HG02884 (cell line): Measurements from ENCODE around the gene COX19.
"Not testable (repeated sequence)": the region's sequence is repeated elsewhere in the genome, so short reads cannot be mapped to it uniquely, and the experiment has no call there.

Experiments used
- ATAC-seq: cut with Tn5 transposase; IDR thresholded peaks from one replicate; pipeline ENCODE4 v1.9.1; 2021; ENCODE audit warnings: mild to moderate bottlenecking, moderate library complexity; ENCODE audit not compliant: unreplicated experiment

Gene COX19

DNA sequence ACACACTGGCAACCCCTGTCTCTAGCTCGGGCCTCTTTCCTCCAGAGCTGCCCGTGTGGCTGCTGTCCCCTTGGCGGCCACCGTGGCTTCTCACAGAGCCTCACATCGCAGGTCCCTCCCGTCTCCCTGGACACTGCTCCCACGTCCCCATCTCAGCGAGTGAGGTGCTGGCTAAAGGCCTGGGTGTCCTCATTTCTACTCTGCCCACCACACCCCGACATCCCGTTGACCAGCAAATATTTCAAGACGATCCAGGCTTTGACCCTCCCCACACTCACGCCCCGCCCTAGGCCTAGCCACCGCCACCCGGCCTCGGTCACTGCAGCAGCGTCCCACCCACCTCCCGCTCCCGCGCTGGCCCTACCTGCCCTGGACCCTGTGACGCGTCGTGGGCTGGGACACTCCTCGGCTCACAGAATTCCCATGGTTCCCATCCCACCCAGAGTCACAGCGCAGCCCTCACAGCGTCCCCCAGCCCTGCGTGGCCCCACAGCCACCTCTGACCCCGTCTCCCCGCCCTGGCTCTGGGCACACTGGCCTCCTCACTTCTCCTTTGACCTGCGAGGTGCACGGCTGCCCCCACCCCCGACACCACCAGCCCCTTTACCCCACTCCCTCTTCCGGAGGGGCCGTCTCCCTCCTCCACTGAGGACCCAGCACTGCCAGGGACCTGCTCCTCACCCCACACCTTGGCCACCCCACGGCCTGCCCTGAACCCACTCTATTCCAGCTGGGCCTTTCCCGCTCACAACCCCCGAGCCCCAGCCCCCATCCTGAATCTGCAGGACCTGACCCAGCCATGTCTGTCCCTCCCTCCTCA, 27.7 kb downstream of the COX19 start:
- no peak for ATAC-seq

DNA sequence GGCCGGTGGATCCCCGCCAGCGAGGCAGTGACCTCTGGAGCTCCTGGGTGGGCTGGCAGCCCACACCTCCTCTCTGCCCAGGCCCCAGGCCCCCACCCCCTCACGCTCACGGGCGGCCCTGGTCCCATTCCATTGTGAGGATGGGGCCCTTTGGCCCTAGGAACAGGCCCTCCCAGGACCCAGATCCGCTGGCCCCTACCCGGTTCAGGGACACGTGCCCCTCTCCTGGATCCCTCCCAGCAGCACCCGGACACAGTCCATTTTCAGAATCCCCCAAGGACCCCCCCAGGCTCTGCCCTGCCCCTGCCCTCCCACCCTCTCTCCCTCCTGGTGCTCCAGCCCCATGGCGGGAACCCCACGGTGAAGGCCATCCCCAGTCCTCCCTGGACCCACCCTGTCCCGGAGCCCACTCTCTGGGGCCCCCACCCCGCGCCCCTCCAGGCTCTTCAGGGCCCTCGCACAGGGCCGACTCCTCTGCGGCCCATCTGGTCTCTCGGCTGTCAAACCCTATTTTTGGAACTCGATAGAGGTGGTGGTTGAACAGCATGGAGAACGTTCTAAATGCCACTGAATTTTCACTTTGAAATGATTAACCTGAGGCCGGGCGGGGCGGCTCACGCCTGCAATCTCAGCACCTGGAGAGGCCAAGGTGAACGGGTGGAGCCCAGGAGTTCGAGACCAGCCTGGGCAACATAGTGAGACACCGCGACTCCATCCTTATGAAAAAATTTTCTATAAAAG, 28.9 kb downstream of the COX19 start:
- no peak for ATAC-seq

DNA sequence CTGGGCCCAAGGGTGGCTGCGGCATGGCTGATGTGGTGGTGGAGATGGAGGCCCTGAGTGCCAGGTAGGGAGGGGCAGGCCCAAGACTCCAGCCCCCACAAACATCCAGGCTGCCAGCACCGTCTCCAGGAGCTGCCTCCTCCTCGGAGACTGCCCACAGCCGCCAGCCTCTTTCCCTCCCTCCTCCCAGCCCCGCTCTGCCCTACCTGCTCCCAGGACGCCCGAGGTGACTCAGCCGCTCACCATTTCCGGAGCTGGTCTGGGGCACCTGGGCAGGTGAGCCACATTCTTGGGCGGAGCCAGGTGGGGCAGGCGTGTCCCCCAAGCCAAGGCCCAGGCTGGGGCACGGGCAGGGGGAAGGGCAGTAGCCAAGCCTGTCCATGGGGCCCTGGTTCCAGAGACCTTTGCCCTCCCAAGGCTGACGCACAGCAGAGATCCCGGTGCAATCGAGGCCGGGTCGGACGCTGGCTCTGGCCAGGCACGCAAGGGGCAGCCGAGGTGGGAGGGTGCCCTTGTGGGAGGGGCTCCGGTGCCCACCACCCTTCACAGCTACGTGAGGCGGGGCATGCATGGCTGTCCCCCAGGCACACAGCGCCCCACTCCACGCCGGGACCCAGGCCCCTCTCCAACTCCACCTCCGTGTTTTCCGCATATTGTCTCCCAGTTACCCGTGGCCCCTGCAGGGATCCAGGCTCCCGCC, 29.6 kb downstream of the COX19 start:
- ATAC-seq: no peak

DNA sequence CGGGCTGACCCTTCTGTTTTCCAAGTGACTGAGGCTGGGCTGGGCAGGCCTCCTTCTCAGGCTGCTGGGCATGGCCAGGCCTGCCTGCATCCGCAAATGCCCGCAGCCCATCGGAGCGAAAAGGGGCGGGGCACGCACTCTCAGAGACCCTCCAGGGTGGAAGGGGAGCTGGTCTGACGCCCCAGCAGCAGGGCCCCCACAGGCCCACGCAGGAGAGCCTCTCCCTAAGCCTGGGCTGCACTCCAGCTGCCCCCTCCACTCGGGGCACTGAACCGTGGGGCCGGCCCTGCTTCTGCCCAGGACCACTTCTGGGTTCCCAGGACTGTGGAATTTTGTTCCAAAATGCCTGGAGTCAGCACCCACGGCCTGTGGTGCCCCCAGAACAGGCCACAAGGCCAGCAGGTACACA, 30.2 kb downstream of the COX19 start:
- ATAC-seq: no peak

DNA sequence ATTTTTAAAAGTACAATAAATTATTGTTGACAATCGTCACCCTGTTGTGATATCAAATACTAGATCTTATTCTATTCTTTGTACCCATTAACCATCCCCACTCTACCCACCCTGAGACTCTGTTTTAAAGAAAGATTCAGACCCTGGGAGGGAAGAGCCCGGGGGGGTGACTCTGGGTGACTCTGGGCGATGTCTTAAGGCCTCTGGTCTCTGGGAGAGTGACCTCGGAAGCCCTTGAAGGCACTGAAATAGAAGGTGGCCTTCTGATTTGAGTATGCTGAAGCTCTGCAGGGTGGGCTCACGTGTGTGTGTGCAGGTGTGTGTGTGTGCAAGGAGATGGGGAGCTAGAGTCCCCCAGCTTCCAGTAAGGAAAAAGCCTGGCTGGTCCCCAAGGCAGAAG, 30.6 kb downstream of the COX19 start:
- no peak for ATAC-seq

DNA sequence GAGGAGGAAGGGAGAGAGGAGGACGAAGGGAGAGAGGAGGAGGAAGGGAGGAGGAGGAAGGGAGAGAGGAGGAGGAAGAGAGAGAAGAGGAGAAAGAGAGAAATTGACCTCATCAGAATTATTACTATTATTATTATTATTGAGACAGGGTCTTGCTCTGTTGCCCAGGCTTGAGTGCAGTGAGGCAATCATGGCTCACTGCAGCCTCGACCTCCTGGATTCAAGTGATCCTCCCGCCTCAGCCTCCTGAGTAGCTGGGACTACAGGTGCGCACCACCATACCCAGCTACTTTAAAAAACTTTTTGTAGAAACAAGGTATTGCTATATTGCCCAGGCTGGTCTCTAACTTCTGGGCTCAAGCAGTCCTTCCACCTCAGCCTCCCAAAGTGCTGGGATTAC, 31.6 kb downstream of the COX19 start:
- not testable (repeated sequence) for ATAC-seq

DNA sequence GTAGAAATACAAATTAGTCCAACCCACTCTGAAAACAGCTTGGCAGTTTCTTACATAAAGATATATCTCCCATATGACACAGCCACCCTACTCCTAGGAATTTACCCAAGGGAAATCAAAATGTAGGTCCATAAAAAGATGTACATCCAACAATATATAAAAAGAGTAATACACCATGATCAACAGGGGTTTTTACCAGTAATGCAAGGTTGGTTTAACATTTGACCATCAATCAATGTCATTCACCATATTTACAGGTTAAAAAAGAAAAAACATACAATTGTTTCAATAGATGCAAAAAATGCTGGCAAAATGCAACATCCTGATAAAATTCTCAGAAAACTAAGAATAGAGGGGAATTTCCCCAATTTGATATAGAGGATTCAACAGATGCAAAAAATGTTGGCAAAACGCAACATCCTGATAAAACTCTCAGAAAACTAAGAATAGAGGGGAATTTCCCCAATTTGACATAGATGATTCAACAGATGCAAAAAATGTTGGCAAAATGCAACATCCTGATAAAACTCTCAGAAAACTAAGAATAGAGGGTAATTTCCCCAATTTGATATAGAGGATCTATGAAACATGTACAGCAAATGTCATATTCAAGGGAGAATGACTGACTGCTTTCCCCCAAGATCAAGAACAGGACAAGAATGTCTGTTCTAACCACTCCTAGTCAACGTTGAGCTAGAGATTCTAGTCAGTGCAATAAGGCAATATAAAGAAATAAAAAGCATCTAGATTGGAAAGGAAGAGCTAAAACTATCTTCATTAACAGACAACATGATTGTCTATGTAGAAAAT, 34.5 kb downstream of the COX19 start:
- no peak for ATAC-seq

DNA sequence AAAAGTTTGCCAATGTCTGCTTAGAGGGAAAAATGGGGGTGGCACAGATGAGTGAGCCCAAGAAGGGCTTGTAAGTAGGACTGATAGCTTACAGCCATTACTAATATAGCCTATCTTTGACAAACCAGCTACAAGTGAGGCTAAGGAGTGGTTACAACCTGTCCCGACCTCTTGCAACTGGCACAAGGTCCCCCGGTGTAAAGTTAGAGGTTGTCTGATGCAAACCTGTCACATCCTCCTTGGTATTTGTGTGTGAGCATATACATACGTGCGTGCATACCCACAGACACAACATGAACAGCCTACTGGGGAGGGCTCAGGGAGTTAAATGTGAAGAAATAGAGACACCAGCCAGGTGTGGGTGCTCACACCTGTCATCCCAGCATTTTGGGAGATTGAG, 35.5 kb downstream of the COX19 start:
- no peak for ATAC-seq

DNA sequence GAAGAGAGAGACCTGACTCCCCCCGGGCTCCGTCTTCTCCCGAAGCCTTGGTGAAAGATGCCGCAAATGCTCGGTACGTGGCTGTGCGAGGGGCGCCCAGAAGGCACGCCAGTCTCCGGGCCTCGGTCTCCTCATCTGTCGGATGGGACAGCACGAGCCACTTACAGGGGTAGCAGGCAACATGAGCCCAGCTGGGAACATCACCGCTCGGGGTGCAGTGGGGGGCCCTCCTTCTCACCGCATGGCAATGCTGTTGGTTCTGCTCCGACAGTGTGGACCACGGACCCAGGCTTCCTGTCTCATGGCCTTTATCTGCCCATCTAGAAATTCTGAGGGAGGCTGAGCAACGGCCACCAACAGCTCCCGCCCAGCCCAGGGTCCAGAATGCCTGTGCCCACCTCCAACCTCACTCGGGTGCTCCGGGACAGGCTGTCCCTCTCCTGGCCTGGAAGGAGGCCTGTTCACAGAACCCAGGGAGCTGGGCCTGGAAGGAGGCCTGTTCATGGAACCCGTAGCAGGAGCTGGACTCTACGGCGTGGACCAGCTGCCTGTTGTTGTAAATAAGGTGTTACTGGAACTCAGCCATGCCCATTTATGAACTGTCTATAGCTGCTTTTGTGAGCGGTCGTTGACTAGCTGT, 36.7 kb downstream of the COX19 start:
- ATAC-seq: no peak

DNA sequence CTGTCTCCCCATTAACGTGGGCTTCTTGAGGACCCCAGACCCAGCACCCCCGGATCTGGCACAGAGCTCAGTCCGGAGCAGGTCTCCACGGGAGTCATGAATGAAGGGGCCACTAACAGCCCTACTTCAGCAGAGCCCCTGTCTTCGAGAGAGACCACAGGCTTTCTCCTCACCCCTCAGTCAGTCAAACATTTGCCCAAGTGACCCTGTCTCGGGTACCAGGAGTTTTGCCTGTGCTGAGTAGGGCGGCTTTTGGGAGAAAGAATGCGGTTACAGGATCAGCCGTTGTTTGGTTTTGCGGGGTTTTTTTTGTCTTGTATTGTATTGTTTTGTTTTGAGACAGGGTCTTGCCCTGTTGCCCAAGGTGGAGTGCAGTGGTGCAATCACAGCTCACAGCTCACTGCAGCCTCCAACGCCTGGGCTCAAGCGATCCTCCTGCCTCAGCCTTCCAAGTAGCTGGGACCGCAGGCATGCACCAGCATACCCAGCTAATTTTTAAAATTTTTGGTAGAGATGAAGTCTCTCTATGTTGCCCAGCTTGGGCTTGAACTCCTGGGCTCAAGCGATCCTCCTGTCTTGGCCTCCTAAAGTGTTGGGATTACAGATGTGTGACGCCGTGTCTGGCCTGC, 37.4 kb downstream of the COX19 start:
- ATAC-seq: no peak

DNA sequence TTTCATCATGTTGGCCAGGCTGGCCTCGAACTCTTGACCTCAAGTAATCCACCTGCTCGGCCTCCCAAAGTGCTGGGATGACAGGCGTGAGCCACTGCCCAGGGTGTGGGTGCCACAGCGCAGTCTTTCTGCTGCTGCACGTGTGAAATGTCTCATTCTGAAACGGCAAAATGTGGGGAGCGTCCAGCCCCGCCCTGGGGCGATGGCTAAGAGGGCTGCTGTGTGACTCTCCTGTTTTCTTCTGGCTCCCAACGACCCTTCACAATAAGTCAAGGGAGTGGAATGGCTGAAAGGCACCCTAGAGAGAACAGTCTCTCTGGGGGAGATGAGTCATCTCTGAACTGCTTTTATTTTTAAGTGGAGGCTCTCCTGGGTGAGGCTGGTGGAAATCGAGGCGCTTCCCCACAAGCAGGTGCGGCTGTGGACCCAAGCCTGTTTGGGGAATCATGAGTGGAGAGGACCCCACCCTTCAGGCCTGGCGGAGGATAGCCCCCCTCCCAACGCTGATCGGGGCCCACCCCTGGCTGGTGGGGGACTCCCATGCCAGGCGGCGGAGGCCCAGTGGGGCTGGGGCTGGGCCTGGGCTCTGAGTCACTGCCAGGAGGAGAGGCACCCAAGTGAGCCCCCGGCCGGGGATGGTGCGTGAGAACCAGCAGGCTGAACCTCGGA, 38.8 kb downstream of the COX19 start:
- ATAC-seq: peak; percentile 82

DNA sequence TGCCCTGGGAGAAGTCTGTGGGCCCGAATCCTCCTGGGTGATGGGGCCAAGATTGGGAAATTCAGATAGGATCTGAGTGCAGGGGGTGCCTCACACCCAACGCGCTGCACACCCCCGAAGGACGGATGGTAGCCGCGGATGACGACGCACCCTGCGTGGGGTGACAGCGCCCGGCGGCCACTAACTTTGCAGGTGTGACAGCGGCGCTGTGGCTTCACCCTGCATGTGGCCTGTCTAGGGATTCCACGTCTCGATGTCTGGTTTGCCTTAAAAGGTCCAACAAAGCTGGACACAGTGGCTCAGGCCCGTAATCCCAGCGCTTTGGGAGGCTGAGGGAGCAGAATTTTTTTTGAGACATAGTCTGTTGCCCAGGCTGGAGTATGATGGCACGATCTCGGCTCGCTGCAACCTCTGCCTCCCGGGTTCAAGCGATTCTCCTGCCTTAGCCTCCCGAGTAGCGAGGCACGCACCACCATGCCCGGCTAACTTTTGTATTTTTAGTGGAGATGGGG, 39.4 kb downstream of the COX19 start:
- ATAC-seq: no peak

DNA sequence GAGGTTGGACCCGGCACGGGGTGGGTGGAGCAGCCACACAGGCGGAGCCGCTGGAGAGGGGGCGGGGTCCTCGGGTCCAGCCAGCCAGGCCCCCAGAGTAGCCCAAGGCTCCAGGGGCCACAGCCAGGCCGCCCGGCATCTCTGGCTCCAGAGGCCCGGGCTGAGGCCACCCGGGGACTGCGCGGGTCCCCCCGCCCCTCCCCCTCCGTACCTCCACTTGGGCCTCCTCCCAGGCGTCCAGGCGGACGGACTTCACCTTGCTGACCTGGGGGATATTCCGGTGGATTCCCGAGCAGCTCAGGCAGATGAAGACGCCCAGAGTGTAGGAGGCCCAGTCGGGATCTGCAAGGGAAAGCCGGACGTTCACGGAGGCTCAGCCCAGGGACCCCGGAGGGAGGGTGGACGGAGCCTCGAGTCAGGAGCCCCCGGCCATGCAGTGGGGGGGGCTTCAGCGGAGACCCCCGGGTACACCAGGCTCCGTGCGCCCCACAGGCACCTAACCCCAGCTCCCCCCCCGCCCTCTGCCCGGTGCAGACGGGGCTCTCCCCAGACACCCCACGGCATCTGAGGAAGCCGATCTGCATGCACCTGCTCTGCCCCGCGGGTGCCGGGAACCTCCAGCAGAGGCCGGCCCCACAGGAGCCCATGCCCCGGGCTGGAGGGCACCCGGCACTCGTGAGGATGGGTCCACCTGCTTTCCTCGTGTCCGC, 40.0 kb downstream of the COX19 start:
- no peak for ATAC-seq

DNA sequence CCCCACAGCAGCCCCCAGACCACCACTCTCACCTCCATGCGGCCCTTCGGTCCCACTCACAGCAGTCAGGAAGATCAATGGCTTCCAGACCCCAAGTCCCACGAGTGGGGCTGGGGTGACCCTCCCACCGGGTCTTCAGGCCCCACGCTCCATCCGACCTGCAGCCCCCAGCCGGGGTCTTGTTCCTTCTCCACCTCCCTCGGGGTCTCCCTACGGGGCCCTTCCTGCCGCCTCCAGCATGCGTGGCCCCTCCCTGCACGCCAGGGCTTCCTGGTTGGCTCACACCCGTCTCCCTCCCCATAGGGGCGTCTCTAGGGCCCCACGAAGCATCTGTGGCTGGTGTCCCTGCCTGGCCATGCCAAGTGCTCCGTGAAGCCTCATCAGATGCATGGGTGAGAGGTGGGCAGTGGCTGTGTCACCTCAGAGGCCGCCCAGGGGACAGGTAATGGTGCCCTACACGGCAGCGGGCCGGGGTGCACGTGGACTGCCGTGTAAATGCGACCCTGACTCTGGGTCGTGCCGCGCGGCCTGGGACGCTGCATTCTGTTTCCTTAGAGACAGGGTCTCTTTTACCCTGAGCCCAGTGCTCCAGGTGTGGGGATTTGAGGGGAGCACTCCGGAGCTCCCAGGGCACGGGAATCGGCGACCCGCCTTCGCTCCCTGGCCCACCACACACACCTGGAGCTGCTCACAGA, 40.7 kb downstream of the COX19 start:
- ATAC-seq: no peak

DNA sequence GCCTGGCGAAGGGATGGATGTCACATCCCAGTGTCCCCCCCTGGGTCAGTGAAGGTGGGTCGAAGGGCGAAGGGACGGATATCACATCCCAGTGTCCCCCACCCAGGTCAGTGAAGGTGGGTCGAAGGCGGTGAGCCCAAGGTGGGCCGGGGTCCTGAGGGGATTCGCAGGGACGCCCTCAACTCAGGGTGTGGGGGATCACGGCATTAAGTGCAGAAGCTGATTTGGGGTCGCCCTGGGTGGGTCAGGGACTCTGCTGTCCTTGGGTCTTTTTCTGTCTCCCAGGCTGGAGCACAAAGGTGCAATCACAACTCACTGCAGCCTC, 42.7 kb downstream of the COX19 start:
- ATAC-seq: no peak

DNA sequence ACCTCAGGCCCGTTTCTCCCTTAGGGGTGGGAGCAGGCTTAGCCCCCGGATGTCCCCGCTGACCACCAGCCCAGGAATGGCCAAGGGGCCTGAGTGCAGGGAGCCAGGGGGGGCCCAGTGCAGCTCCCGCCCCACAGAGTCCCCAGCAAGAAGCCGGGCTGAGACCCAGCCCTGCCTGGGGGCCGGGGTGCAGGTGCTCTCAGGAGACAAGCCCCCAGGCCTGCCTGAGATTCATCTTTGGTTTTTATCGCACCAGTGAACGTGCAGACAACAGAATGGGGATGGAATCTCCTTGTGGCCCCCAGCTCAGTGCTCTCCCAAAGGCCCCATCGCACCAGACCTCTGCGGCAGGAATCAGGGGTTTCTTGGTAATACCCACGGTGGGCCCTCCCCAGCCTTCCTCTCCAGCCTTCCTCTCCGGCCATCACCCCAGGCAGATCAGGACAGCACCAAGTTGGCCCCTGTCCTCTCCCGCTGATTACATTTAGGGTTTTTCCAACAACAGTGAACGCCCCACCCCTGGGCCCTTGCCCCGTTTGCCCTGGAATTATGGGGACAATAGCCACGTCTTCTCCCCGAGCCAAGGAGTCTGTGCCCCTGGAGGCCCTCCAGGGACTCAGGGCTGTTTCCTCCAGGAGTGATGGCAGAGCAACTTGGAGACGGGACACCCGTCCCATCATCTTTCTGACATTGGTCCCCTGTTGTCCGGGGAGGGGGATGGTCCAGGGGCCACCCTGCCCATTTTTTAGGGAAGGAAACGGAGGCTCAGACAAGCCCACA, 43.3 kb downstream of the COX19 start:
- no peak for ATAC-seq

DNA sequence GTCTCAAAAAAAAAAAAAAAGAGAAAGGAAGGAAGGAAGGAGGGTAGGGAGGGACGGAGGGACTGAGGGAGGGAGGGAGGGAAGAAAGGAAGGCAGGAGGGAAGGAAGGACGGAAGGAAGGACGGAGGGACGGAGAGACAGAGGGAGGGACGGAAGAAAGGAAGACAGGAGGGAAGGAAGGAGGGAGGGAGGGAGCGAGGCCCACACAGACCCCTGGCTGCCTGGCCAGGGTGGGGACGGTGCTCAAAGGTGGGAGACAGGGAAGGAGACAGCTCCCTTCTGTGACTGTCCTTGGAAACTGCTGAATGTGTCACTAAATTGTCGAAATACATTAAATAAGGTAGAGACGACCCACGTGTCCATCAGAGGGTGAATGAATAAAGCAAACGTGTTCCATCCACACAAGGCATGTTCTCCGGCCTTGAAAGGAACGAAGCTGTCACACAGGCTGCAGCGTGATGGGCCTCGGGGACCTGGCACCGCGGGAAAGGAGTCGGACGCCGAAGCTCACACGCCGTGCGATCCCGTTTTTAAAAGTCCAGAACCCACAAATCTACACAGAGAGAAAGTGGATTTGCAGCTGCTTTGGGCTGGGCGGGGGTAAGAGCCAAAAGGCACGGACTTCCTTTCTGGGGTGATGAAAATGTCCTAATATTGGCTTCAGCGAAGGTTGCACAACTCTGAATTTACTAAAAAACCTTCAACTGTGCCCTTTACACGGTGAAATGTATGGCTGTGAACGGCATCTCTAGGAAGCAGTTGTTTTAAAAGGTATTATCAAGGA, 44.2 kb downstream of the COX19 start:
- no peak for ATAC-seq
